Lower leg skin (tissue), 4 donors: ENCODE measurements around the gene SPC24. TPM values are rescaled to one million over a fixed set of nuclear protein-coding genes. Genes with fewer than 3 reads are reported as not detected.
A peak's percentile ranks its signal among the peaks of the same experiment; 100 is the strongest.

Source experiments
- DNase-seq, 2 donors: peaks; one replicate each; pipeline ENCODE4 v3.0.0-alpha.2; 2019; ENCODE audit warnings: low spot score in 2 of 2
- H3K4me3 ChIP-seq: fragments of 200-600 bp; sonication (generic); 2 replicates; pipeline ENCODE4 v1.5.1; 2017; ENCODE audit warnings: mild to moderate bottlenecking, low read depth; ENCODE audit not compliant: poor library complexity, severe bottlenecking
- CTCF ChIP-seq, 3 donors: fragments of 450-650 bp; IDR thresholded peaks; one replicate each; pipeline ENCODE4 v1.5.1; 2016; ENCODE audit warnings: antibody characterized with exemption in 3 of 3, mild to moderate bottlenecking in 3 of 3, moderate library complexity in 2 of 3
- POLR2A ChIP-seq, 2 donors: fragments of 450-650 bp; IDR thresholded peaks; one replicate each; pipeline ENCODE4 v1.6.1; 2016 to 2017; ENCODE audit warnings: antibody characterized with exemption in 2 of 2, mild to moderate bottlenecking in 1 of 2, moderate library complexity in 1 of 2
- WGBS, 2 donors: methylation state at CpG; one replicate each; pipeline ENCODE4 v1.1.5; 2018; 5-methylcytosine and 5-hydroxymethylcytosine counted together
- intact Hi-C: fragments of 100-400 bp; cut with DNase I; formaldehyde crosslinking; loops from one replicate; pipeline ENCODE4 v1.15.0; 2023; ENCODE audit warnings: low total_unique reads
- total RNA-seq, 4 donors: library from RNA; depleted of rRNA; stranded (reverse); fragments of >200 nt; gene quantifications; one replicate each; pipeline ENCODE4 v1.1.0, GENCODE V29; 2016

The SPC24 gene
- total RNA-seq, 4 donors from 2014 or later: 0.17 to 8.5 (median 0.82) TPM

- peak; percentile 73 to 93 for DNase-seq
- intact Hi-C loops: no loop called here
- H3K4me3 ChIP-seq: no peak overlapping the region
- TF ChIP-seq CTCF (IDR thresholded peaks at IDR 0.05) (no peak), POLR2A (IDR thresholded peaks at IDR 0.05) (no peak)
- 48% methylated on average over 11 of the region's 11 CpGs for WGBS, 2 donors
These were observed 3.1 kb downstream of the SPC24 start for GRCh38 chr19:11152318-11153062.

GRCh38 chr19:11151181-11151580, 4.4 kb downstream of the SPC24 start:
- 32 to 41% methylated on average over 7 of the region's 7 CpGs for WGBS, 2 donors
- TF ChIP-seq POLR2A (IDR thresholded peaks at IDR 0.05): no peak
- TF ChIP-seq CTCF (IDR thresholded peaks at IDR 0.05): no peak
- H3K4me3 ChIP-seq: no peak overlapping the region
- intact Hi-C loops: no loop called here
- peak in 1 of 2 donors; percentile 47 for DNase-seq

- TF ChIP-seq POLR2A (IDR thresholded peaks at IDR 0.05) (no peak), CTCF (IDR thresholded peaks at IDR 0.05) (no peak)
- WGBS, 2 donors: 73 to 80% methylated on average over 14 of the region's 14 CpGs
- no peak overlapping the region for H3K4me3 ChIP-seq
- intact Hi-C loops: no loop called here
- DNase-seq: no peak
These were observed 7.6 kb downstream of the SPC24 start for GRCh38 chr19:11148001-11148400.

- WGBS, 2 donors: 93 to 96% methylated on average over 3 of the region's 3 CpGs
- intact Hi-C loops: no loop called here
- H3K4me3 ChIP-seq: no peak overlapping the region
- no peak for TF ChIP-seq POLR2A (IDR thresholded peaks at IDR 0.05)
- no peak for TF ChIP-seq CTCF (IDR thresholded peaks at IDR 0.05)
- DNase-seq: no peak
These were observed 10.1 kb downstream of the SPC24 start for GRCh38 chr19:11145536-11145924.

- WGBS, 2 donors: 17 to 18% methylated on average over 9 to 17 of the region's 22 CpGs
- no peak for TF ChIP-seq POLR2A (IDR thresholded peaks at IDR 0.05)
- TF ChIP-seq CTCF (IDR thresholded peaks at IDR 0.05): no peak
- peak; percentile 74 to 97 for DNase-seq
- intact Hi-C loops: no loop called here
- no peak overlapping the region for H3K4me3 ChIP-seq
These were observed 12.9 kb downstream of the SPC24 start for GRCh38 chr19:11142528-11143171.
